ENCODE measurements around the gene DIP2C.

Gene DIP2C

DNA sequence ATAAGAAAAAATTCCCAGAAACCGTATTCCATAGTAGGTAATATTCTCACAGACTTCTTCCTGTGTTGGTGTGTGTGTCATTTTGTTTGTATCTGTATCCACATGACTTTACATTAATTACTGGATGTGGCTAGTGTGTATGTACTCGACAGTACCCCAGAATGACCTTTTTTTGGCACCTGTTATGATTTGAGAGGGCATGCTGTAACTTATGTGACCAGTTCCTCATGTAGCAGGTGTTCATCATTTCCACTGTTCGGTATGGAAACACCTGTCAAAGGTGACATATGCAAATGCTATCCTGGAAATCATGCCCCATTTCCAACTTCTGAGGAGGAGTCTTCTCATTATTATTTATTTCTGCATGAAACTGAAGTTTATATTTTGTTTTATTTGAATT is 464.9 kb downstream of the DIP2C start:
- no peak for DNase-seq (ENCODE audit: low read depth)
